ENCODE results near the gene EGFR. TPM values are rescaled to one million over a fixed set of nuclear protein-coding genes. Genes with fewer than 3 reads are reported as not detected.

The EGFR gene
- total RNA-seq, 1 experiment from 2014 or later = 50.0 TPM

DNA sequence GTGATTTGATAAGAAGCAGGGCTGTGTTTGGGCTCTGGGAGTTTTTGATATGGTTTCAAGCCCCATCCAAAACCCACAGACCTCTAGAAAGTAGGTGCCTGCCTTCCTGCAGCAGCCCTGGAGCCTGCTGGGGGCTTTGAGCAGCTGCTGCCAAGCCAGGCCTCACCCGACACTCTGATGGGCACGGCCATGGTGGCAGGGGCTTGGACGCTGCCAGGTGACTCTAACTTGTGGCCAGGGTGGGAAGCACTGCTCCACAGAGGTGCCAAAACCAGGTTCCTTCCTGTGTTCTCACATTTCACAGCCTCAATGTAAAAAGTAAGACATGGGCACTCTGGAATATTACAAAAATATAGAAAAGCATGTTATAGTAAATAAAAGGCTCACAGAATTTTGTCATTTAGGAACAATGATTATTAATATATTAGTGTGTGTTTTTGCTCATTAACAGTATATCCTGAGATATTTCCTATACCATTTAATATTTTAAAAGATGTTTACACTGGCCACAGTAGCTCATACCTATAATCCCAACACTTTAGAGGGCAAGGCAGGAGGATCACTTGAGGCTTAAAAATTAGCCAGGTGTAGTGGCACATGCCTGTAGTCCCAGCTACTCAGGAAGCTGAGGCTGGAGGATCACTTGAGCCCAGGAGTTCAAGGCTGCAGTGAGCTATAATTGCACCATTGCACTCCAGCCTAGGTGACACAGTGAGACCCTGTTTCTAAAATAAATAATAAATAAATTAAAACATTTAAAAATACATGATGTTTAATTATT, 95.1 kb downstream of the EGFR start:
- TF ChIP-seq EZH2 (IDR thresholded peaks at IDR 0.05; ENCODE audit: low read length, unreplicated experiment) (no peak), EZH2phosphoT487 (IDR thresholded peaks at IDR 0.05; ENCODE audit: borderline replicate concordance, low read length) (no peak)
- TF ChIP-seq, protein P1, sequence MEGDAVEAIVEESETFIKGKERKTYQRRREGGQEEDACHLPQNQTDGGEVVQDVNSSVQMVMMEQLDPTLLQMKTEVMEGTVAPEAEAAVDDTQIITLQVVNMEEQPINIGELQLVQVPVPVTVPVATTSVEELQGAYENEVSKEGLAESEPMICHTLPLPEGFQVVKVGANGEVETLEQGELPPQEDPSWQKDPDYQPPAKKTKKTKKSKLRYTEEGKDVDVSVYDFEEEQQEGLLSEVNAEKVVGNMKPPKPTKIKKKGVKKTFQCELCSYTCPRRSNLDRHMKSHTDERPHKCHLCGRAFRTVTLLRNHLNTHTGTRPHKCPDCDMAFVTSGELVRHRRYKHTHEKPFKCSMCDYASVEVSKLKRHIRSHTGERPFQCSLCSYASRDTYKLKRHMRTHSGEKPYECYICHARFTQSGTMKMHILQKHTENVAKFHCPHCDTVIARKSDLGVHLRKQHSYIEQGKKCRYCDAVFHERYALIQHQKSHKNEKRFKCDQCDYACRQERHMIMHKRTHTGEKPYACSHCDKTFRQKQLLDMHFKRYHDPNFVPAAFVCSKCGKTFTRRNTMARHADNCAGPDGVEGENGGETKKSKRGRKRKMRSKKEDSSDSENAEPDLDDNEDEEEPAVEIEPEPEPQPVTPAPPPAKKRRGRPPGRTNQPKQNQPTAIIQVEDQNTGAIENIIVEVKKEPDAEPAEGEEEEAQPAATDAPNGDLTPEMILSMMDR (conservative IDR thresholded peaks at IDR 0.05; ENCODE audit: low read depth, low read length) = no peak
- BruUV-seq (replicated peaks) = no TSS peak
- H2AFZ ChIP-seq (ENCODE audit: low read length) = no peak overlapping the region
- H3F3A ChIP-seq (ENCODE audit: low read length, unreplicated experiment) = no peaks in the 10 kb centered on the region
- DNase-seq = no peak
- peaks cover 82% of the 10 kb centered on the region for H3K79me2 ChIP-seq (ENCODE audit: low read length)
- no peaks in the 10 kb centered on the region for H3K9me3 ChIP-seq (ENCODE audit: low read length)
- H4K20me1 ChIP-seq (ENCODE audit: low read length) = no peaks in the 10 kb centered on the region
- ChIA-PET POLR2A (ENCODE audit: unreplicated experiment) (no interaction called here), CTCF (no interaction called here)
- H3K9me2 ChIP-seq (replicated peaks; ENCODE audit: low read length) = no peaks in the 10 kb centered on the region
- intact Hi-C loops (cut with micrococcal nuclease) = no loop called here
- H3K9ac ChIP-seq (ENCODE audit: low read length) = no peak overlapping the region
- H3K27ac ChIP-seq (ENCODE audit: low read length) = no peak overlapping the region
- H3K4me3 ChIP-seq (ENCODE audit: low read length) = no peak overlapping the region
- no peaks in the 10 kb centered on the region for H3K27me3 ChIP-seq (ENCODE audit: low read length)
- no peak overlapping the region for H3K4me2 ChIP-seq (ENCODE audit: low read length)
- peaks cover 17% of the 10 kb centered on the region for H3K4me1 ChIP-seq (ENCODE audit: insufficient read depth, low read length)
- no peak for ATAC-seq
- H3K36me3 ChIP-seq (ENCODE audit: low read depth, low read length) = no peaks in the 10 kb centered on the region

DNA sequence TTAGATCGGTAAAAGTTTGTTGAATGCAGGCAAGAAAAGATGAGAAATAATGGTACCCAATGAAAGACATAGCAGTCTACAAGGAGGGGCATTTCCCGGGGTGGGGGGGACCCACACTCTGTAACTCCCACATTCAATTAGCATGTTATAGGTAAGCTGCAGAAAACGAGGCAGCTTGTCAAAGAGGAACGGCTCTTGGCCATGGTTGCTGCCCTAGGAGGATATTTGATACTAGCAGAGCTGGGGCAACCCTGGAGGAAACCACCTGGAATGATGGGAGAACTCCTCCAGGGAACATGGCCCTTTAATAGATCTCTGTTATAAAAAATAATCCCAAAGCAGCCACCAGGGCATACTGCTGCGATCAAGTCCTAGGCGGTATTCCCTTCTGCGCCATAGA, 98.5 kb downstream of the EGFR start:
- Histone ChIP-seq H3K9me3 (ENCODE audit: low read length) (no peaks in the 10 kb centered on the region), H3K4me3 (ENCODE audit: low read length) (no peak overlapping the region), H3K4me1 (ENCODE audit: insufficient read depth, low read length) (peaks cover 14% of the 10 kb centered on the region), H3F3A (ENCODE audit: low read length, unreplicated experiment) (no peaks in the 10 kb centered on the region), H3K27me3 (ENCODE audit: low read length) (no peaks in the 10 kb centered on the region), H3K9me2 (replicated peaks; ENCODE audit: low read length) (no peaks in the 10 kb centered on the region), H4K20me1 (ENCODE audit: low read length) (no peaks in the 10 kb centered on the region), H3K36me3 (ENCODE audit: low read depth, low read length) (no peaks in the 10 kb centered on the region), H3K9ac (ENCODE audit: low read length) (no peak overlapping the region), H3K79me2 (ENCODE audit: low read length) (peaks cover 77% of the 10 kb centered on the region), H3K4me2 (ENCODE audit: low read length) (no peak overlapping the region), H3K27ac (ENCODE audit: low read length) (no peak overlapping the region), H2AFZ (ENCODE audit: low read length) (no peak overlapping the region)
- ATAC-seq = no peak
- DNase-seq = no peak
- TF ChIP-seq EZH2phosphoT487 (IDR thresholded peaks at IDR 0.05; ENCODE audit: borderline replicate concordance, low read length) (no peak), EZH2 (IDR thresholded peaks at IDR 0.05; ENCODE audit: low read length, unreplicated experiment) (no peak)
- TF ChIP-seq, protein P1 (conservative IDR thresholded peaks at IDR 0.05; ENCODE audit: low read depth, low read length) = no peak
- intact Hi-C loops (cut with micrococcal nuclease) = no loop called here
- no TSS peak for BruUV-seq (replicated peaks)
- ChIA-PET CTCF (no interaction called here), POLR2A (ENCODE audit: unreplicated experiment) (no interaction called here)

GRCh38 chr7:55118426-55118825, 99.6 kb downstream of the EGFR start:
- CTCF ChIA-PET = no interaction called here
- intact Hi-C loops (cut with micrococcal nuclease) = no loop called here
- no peak overlapping the region for H3K27ac ChIP-seq (ENCODE audit: low read length)
- no peaks in the 10 kb centered on the region for H3K36me3 ChIP-seq (ENCODE audit: low read depth, low read length)
- BruUV-seq (replicated peaks) = no TSS peak
- TF ChIP-seq, protein P1 (conservative IDR thresholded peaks at IDR 0.05; ENCODE audit: low read depth, low read length) = no peak
- no peak for TF ChIP-seq EZH2 (IDR thresholded peaks at IDR 0.05; ENCODE audit: low read length, unreplicated experiment)
- no peak for TF ChIP-seq EZH2phosphoT487 (IDR thresholded peaks at IDR 0.05; ENCODE audit: borderline replicate concordance, low read length)
- H3K79me2 ChIP-seq (ENCODE audit: low read length) = peaks cover 77% of the 10 kb centered on the region
- no peak overlapping the region for H3K9ac ChIP-seq (ENCODE audit: low read length)
- H4K20me1 ChIP-seq (ENCODE audit: low read length) = no peaks in the 10 kb centered on the region
- DNase-seq (no peak), ATAC-seq (no peak)
- POLR2A ChIA-PET (ENCODE audit: unreplicated experiment) = no interaction called here
- H3F3A ChIP-seq (ENCODE audit: low read length, unreplicated experiment) = no peaks in the 10 kb centered on the region
- no peaks in the 10 kb centered on the region for H3K9me3 ChIP-seq (ENCODE audit: low read length)
- H3K4me2 ChIP-seq (ENCODE audit: low read length) = no peak overlapping the region
- peaks cover 14% of the 10 kb centered on the region for H3K4me1 ChIP-seq (ENCODE audit: insufficient read depth, low read length)
- no peak overlapping the region for H2AFZ ChIP-seq (ENCODE audit: low read length)
- no peak overlapping the region for H3K4me3 ChIP-seq (ENCODE audit: low read length)
- H3K27me3 ChIP-seq (ENCODE audit: low read length) = no peaks in the 10 kb centered on the region
- H3K9me2 ChIP-seq (replicated peaks; ENCODE audit: low read length) = no peaks in the 10 kb centered on the region
